ENCODE results near the gene SAP25.

The SAP25 gene

DNA sequence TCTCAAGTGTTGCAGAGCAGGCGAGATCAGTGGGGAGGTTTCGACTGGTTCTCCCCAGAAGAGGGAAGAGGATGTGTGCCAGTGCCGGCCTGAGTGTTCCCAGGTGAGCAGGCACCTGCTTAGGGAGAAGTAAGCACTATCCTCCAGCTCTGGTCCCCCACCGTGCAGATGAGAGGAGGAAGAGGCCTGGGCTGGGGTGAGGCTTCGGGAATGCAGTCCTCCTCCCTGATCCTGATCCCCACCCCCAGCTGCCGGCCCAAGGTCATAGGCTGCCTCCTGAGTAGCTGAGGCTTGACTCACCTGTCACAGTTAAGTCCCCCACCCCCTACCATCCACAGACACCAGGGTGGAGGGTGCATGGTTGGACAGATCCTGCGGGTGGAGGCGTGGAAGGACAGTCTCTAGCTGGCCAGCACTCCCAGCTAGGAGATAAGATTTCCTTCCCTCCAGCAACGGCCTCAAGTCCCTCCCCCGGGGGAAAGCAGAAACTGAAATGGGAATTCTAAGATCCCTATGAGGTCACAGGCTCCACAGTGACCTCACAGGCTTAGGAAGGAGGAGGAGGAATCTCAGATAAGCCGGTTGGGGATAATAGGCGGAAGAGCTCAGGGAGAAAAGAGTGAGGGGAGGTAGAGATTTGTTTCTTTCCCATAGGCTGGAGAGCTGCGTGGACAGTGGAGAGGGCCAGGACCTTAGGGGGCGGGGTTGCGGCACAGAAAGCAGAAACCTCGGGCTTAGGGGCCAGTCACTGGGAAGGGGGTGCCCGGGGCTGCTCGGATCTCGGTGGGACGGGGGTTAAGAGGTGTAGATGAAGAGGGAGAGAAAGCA, 11.2 kb upstream of the SAP25 start:
- peaks cover 10% of the 10 kb centered on the region for H3K79me1 ChIP-seq (ENCODE audit: low read length)
- no peak overlapping the region for H4K8ac ChIP-seq (ENCODE audit: low read depth, low read length)
- peak overlapping the region; percentile 93 for H3K4me3 ChIP-seq (ENCODE audit: low read length)
- H3K9ac ChIP-seq (ENCODE audit: low read length) = peak overlapping the region; percentile 98
- no peak overlapping the region for H2BK15ac ChIP-seq (replicated peaks; ENCODE audit: low read depth)
- H3K27me3 ChIP-seq (ENCODE audit: insufficient read depth, low read length, poor library complexity) = no peaks in the 10 kb centered on the region
- DNase-seq = peak; percentile 91
- H3K36me3 ChIP-seq (ENCODE audit: control insufficient read depth, insufficient read depth, low read length) = peaks cover 10% of the 10 kb centered on the region
- no peak overlapping the region for H2AK5ac ChIP-seq (ENCODE audit: low read length)
- H2BK5ac ChIP-seq (ENCODE audit: low read length) = no peak overlapping the region
- no peak overlapping the region for H3K23ac ChIP-seq (ENCODE audit: low read length)
- H3K27ac ChIP-seq (ENCODE audit: low read depth, low read length) = peak overlapping the region; percentile 6
- H2BK120ac ChIP-seq (ENCODE audit: low read depth, low read length) = no peak overlapping the region
- H3K79me2 ChIP-seq (ENCODE audit: control insufficient read depth, insufficient read depth, low read length) = no peaks in the 10 kb centered on the region
- no peak overlapping the region for H3K4ac ChIP-seq (ENCODE audit: low read depth, low read length)
- no CpG with 5 or more reads among the region's 20 CpGs for WGBS (ENCODE audit: extremely low coverage, insufficient coverage, low lambda C conversion rate)
- peak overlapping the region; percentile 95 for H3K4me2 ChIP-seq (ENCODE audit: low read length)
- peaks cover 13% of the 10 kb centered on the region for H3K4me1 ChIP-seq (ENCODE audit: control insufficient read depth, low read depth, low read length)
- no peak overlapping the region for H3K18ac ChIP-seq (ENCODE audit: low read length)
- H4K5ac ChIP-seq (ENCODE audit: low read length) = no peak overlapping the region
- peak overlapping the region; percentile 98 for H3K56ac ChIP-seq (ENCODE audit: low read length)

DNA sequence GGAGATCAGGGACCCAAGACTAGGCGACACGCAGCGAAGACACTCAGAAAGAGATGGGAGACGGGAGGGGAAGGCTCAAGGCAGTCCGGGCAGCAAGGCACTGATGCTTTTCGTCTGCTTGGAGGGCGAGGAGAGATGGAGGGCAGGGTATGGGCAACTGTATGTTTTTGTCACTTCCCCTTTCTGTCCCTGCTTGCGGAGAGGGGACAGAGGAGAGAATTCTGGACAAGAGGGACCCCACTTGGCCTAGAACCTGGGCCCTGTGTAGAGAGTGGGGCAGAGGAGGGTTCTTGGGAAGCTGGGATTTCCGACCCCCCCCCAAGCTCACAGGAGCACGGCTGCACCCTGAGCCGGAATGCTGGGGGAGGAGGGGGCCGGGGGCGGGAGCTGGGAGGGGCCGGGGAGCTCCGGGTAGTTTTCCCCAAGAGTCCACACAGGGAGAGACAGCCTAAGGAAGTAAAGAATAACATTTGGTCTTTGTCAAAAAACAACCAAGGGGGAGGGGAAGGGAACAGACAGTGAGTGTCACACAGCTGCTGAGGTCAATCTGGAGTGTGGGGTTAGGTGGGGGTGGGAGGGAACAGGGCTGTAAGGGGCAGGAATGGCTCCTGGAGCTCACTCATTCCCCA, 10.5 kb upstream of the SAP25 start:
- H3K56ac ChIP-seq (ENCODE audit: low read length) = peak overlapping the region; percentile 62
- H2BK120ac ChIP-seq (ENCODE audit: low read depth, low read length) = no peak overlapping the region
- H3K23ac ChIP-seq (ENCODE audit: low read length) = no peak overlapping the region
- no peak overlapping the region for H3K4ac ChIP-seq (ENCODE audit: low read depth, low read length)
- peak overlapping the region; percentile 6 for H3K27ac ChIP-seq (ENCODE audit: low read depth, low read length)
- no peaks in the 10 kb centered on the region for H3K27me3 ChIP-seq (ENCODE audit: insufficient read depth, low read length, poor library complexity)
- peaks cover 10% of the 10 kb centered on the region for H3K36me3 ChIP-seq (ENCODE audit: control insufficient read depth, insufficient read depth, low read length)
- H2BK15ac ChIP-seq (replicated peaks; ENCODE audit: low read depth) = no peak overlapping the region
- no peak overlapping the region for H3K18ac ChIP-seq (ENCODE audit: low read length)
- peak; percentile 55 for DNase-seq
- no peak overlapping the region for H4K8ac ChIP-seq (ENCODE audit: low read depth, low read length)
- no peak overlapping the region for H2AK5ac ChIP-seq (ENCODE audit: low read length)
- no CpG with 5 or more reads among the region's 15 CpGs for WGBS (ENCODE audit: extremely low coverage, insufficient coverage, low lambda C conversion rate)
- H3K79me1 ChIP-seq (ENCODE audit: low read length) = peaks cover 10% of the 10 kb centered on the region
- H3K4me1 ChIP-seq (ENCODE audit: control insufficient read depth, low read depth, low read length) = peaks cover 8% of the 10 kb centered on the region
- H4K5ac ChIP-seq (ENCODE audit: low read length) = no peak overlapping the region
- H3K9ac ChIP-seq (ENCODE audit: low read length) = peak overlapping the region; percentile 98
- no peak overlapping the region for H2BK5ac ChIP-seq (ENCODE audit: low read length)
- peak overlapping the region; percentile 95 for H3K4me2 ChIP-seq (ENCODE audit: low read length)
- no peaks in the 10 kb centered on the region for H3K79me2 ChIP-seq (ENCODE audit: control insufficient read depth, insufficient read depth, low read length)
- H3K4me3 ChIP-seq (ENCODE audit: low read length) = no peak overlapping the region

DNA sequence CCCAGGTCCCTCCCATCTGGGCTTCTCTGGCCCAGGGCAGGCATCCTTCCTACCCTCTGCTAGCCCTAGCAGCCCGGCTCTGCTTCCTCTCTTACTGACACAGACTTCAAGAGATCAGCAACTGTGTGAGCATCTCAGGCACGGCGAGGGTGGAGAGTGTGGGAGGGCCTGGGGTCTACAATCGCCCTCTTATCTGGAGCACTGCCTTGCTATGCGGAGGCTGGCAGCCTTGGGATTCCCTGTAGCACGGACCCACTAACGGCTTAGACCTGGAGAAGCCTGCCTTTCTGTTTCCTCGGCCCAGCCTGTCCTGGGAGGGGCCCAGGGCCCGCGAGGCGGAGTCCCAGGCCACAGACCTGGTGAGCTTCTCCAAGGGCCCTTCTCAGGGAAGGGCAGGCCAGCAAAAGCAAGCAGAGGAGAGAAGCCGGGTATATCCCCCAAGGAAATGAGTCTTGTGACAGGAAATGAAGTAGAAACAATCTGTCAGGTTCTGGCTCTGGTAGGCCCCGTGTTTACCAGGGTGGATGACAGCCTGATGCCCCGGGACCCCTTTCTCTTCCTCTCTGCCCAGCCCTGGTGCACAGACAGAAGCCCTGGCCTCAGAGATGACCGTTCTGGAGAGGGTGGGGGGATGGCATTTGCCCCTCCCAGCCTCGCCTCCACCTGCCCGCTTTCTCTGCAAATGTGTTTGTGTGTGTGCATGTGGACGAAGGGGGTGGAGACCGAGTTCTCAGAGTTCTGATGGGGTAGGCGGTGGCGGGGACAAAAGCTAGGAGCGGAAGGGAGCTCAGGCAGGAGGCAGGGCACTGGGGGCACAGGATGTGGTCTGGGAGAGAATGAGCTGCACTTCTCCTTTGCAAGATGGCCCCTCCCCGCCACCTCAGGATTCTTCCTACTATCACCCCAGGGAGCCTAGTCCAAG, 9.7 kb upstream of the SAP25 start:
- no CpG with 5 or more reads among the region's 23 CpGs for WGBS (ENCODE audit: extremely low coverage, insufficient coverage, low lambda C conversion rate)
- Histone ChIP-seq H3K18ac (ENCODE audit: low read length) (no peak overlapping the region), H4K5ac (ENCODE audit: low read length) (no peak overlapping the region), H3K4me2 (ENCODE audit: low read length) (no peak overlapping the region), H3K79me2 (ENCODE audit: control insufficient read depth, insufficient read depth, low read length) (no peaks in the 10 kb centered on the region), H3K56ac (ENCODE audit: low read length) (peak overlapping the region; percentile 62), H2BK5ac (ENCODE audit: low read length) (no peak overlapping the region), H3K4me1 (ENCODE audit: control insufficient read depth, low read depth, low read length) (peaks cover 8% of the 10 kb centered on the region), H3K9ac (ENCODE audit: low read length) (peak overlapping the region; percentile 7), H3K36me3 (ENCODE audit: control insufficient read depth, insufficient read depth, low read length) (peaks cover 10% of the 10 kb centered on the region), H3K4me3 (ENCODE audit: low read length) (no peak overlapping the region), H3K4ac (ENCODE audit: low read depth, low read length) (no peak overlapping the region), H4K8ac (ENCODE audit: low read depth, low read length) (no peak overlapping the region), H3K23ac (ENCODE audit: low read length) (no peak overlapping the region), H3K27me3 (ENCODE audit: insufficient read depth, low read length, poor library complexity) (no peaks in the 10 kb centered on the region), H2BK15ac (replicated peaks; ENCODE audit: low read depth) (no peak overlapping the region), H3K27ac (ENCODE audit: low read depth, low read length) (no peak overlapping the region), H2BK120ac (ENCODE audit: low read depth, low read length) (no peak overlapping the region), H2AK5ac (ENCODE audit: low read length) (no peak overlapping the region), H3K79me1 (ENCODE audit: low read length) (peaks cover 10% of the 10 kb centered on the region)
- DNase-seq = no peak

DNA sequence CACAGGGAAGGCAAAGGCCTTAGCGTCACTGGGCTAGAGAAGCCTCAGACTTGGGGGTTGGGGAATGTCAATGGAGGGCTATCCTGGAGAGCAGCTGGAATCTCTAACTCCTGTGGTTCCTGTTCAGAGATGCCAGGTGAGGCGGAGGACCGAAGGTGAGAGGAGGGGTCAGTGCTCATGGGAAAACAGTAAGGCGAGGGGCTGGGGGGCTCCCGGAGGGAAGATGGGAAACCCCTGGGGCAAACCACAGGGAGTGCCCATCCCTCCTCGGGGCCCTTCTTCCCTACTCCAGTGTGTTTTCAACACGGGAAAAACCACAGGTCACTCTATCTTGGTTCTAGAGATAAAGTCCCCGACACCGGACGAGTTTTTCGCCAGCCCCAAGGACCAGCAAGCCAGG, 8.9 kb upstream of the SAP25 start:
- Histone ChIP-seq H3K18ac (ENCODE audit: low read length) (no peak overlapping the region), H2BK120ac (ENCODE audit: low read depth, low read length) (no peak overlapping the region), H3K4me1 (ENCODE audit: control insufficient read depth, low read depth, low read length) (peaks cover 8% of the 10 kb centered on the region), H2AK5ac (ENCODE audit: low read length) (no peak overlapping the region), H4K5ac (ENCODE audit: low read length) (no peak overlapping the region), H3K4me3 (ENCODE audit: low read length) (no peak overlapping the region), H3K4me2 (ENCODE audit: low read length) (no peak overlapping the region), H3K27me3 (ENCODE audit: insufficient read depth, low read length, poor library complexity) (no peaks in the 10 kb centered on the region), H4K8ac (ENCODE audit: low read depth, low read length) (no peak overlapping the region), H2BK15ac (replicated peaks; ENCODE audit: low read depth) (no peak overlapping the region), H3K23ac (ENCODE audit: low read length) (no peak overlapping the region), H3K36me3 (ENCODE audit: control insufficient read depth, insufficient read depth, low read length) (peaks cover 10% of the 10 kb centered on the region), H2BK5ac (ENCODE audit: low read length) (no peak overlapping the region), H3K9ac (ENCODE audit: low read length) (no peak overlapping the region), H3K27ac (ENCODE audit: low read depth, low read length) (no peak overlapping the region), H3K4ac (ENCODE audit: low read depth, low read length) (no peak overlapping the region), H3K56ac (ENCODE audit: low read length) (no peak overlapping the region), H3K79me2 (ENCODE audit: control insufficient read depth, insufficient read depth, low read length) (no peaks in the 10 kb centered on the region), H3K79me1 (ENCODE audit: low read length) (peaks cover 10% of the 10 kb centered on the region)
- no CpG with 5 or more reads among the region's 11 CpGs for WGBS (ENCODE audit: extremely low coverage, insufficient coverage, low lambda C conversion rate)
- DNase-seq = no peak

DNA sequence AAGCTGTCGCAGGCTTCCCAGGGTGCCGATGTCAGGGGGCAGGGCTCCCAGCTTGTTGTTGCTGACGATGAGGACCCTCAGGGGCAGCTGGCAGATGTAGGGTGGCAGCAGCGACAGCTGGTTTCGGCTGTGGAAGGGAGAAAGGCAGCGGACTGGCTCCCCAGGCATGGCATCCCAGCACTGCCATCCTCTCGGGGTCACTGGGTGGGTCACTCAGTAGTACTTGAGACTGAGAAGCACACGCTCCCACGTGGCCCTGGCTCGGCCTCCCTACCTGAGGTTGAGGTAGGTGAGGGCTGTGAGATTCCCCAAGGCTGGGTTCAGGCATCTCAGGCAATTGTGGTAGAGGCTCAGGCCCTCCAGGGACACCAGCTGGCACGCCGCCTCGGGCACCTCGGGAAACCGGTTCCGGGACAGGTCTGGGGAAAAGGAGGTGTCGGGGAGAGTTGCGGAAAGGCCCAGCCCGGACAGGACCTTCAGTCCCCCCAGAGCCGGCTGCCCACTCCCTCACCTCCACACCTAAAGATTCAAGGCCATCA, 8.4 kb upstream of the SAP25 start:
- Histone ChIP-seq H3K4me3 (ENCODE audit: low read length) (no peak overlapping the region), H3K27ac (ENCODE audit: low read depth, low read length) (no peak overlapping the region), H2BK5ac (ENCODE audit: low read length) (no peak overlapping the region), H4K8ac (ENCODE audit: low read depth, low read length) (no peak overlapping the region), H3K4ac (ENCODE audit: low read depth, low read length) (no peak overlapping the region), H3K27me3 (ENCODE audit: insufficient read depth, low read length, poor library complexity) (no peaks in the 10 kb centered on the region), H3K18ac (ENCODE audit: low read length) (no peak overlapping the region), H3K36me3 (ENCODE audit: control insufficient read depth, insufficient read depth, low read length) (peaks cover 10% of the 10 kb centered on the region), H2BK15ac (replicated peaks; ENCODE audit: low read depth) (no peak overlapping the region), H3K4me1 (ENCODE audit: control insufficient read depth, low read depth, low read length) (peaks cover 8% of the 10 kb centered on the region), H2BK120ac (ENCODE audit: low read depth, low read length) (no peak overlapping the region), H2AK5ac (ENCODE audit: low read length) (no peak overlapping the region), H3K23ac (ENCODE audit: low read length) (no peak overlapping the region), H3K56ac (ENCODE audit: low read length) (no peak overlapping the region), H3K79me2 (ENCODE audit: control insufficient read depth, insufficient read depth, low read length) (no peaks in the 10 kb centered on the region), H3K4me2 (ENCODE audit: low read length) (no peak overlapping the region), H3K9ac (ENCODE audit: low read length) (no peak overlapping the region), H3K79me1 (ENCODE audit: low read length) (peaks cover 10% of the 10 kb centered on the region), H4K5ac (ENCODE audit: low read length) (no peak overlapping the region)
- DNase-seq = no peak
- no CpG with 5 or more reads among the region's 20 CpGs for WGBS (ENCODE audit: extremely low coverage, insufficient coverage, low lambda C conversion rate)

Data from mesendoderm (in vitro differentiated cells).